GM19372 (cell line): ENCODE measurements around the gene OLFM2.
"Not testable (repeated sequence)": the region's sequence is repeated elsewhere in the genome, so short reads cannot be mapped to it uniquely, and the experiment has no call there.

Experiments
- ATAC-seq: cut with Tn5 transposase; IDR thresholded peaks from one replicate; pipeline ENCODE4 v1.9.1; 2021; ENCODE audit warnings: mild to moderate bottlenecking, low read depth, moderate library complexity; ENCODE audit not compliant: unreplicated experiment

Gene OLFM2

GRCh38 chr19:9945319-9945966, 9.1 kb upstream of the OLFM2 start:
- no peak for ATAC-seq

DNA sequence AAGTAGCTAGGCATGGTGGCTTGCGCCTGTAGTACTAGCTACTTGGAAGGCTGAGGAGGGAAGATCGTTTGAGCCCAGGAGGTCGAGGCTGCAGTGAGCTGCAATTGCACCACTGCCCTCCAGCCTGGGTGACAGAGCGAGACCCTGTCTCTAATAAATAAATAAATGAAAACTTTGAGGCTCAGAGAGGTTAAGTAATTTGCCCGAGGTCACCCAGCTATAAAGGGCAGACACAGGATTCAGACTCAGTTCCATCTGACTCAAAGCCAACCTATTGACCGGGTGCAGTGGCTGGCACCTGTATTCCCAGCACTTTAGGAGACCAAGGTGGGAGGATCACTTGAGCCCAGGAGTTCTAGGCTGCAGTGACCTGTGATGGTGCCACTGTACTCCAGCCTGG, 7.4 kb upstream of the OLFM2 start:
- no peak for ATAC-seq

GRCh38 chr19:9941671-9942070, 5.4 kb upstream of the OLFM2 start:
- no peak for ATAC-seq

GRCh38 chr19:9941231-9941630, 4.9 kb upstream of the OLFM2 start:
- ATAC-seq, result no peak

DNA sequence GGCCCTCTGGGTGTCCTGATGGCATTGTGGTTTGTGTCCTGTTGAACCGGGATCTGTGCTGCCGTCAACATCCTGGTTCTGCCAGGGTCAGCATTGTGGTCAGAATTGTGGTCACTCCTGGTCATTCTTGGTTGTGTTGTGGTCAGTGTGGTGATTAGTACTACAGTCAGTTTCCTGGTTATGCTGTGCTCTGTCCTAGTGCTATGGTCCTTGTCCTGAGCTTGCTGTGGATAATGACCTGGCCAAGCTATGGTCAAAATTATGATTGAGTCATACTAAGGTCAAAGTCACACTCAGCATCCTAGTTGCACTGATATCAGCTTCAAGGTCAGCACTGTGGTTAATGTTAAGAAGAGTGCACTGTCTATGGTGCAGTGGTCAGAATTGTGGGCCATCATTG, 4.5 kb upstream of the OLFM2 start:
- no peak for ATAC-seq

- no peak for ATAC-seq
Observed at GRCh38 chr19:9939301-9939913, 3.1 kb upstream of the OLFM2 start.

GRCh38 chr19:9937001-9937411, 691 bp upstream of the OLFM2 start:
- no peak for ATAC-seq

GRCh38 chr19:9935506-9936325, 599 bp downstream of the OLFM2 start:
- no peak for ATAC-seq

- no peak for ATAC-seq
Observed at GRCh38 chr19:9934132-9934950, 2.0 kb downstream of the OLFM2 start.

- no peak for ATAC-seq
Observed at GRCh38 chr19:9932835-9933234, 3.5 kb downstream of the OLFM2 start.

- no peak for ATAC-seq
Observed at GRCh38 chr19:9931629-9932028, 4.7 kb downstream of the OLFM2 start.

DNA sequence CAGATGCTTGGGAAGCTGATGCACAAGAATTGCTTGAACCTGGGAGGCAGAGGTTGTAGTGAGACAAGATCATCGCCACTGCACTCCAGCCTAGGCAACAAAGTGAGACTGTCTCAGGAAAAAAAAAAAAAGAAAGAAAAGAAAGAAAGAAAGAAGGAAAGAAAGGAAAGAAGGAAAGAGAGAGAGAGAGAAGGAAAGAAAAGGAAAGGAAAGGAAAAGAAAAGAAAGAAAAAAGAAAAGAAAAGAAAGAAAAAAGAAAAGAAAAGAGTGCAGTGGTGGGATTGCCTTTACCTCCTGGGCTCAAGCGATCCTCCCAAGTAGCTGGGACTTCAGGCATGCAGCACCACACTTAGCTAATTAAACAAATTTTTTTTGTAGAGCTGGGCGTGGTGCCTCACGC, 12.9 kb downstream of the OLFM2 start:
- no peak for ATAC-seq

- ATAC-seq, result not testable (repeated sequence)
Observed at GRCh38 chr19:9922782-9923379, 13.4 kb downstream of the OLFM2 start.

- ATAC-seq, result no peak
Observed at GRCh38 chr19:9917321-9917720, 19.0 kb downstream of the OLFM2 start.

DNA sequence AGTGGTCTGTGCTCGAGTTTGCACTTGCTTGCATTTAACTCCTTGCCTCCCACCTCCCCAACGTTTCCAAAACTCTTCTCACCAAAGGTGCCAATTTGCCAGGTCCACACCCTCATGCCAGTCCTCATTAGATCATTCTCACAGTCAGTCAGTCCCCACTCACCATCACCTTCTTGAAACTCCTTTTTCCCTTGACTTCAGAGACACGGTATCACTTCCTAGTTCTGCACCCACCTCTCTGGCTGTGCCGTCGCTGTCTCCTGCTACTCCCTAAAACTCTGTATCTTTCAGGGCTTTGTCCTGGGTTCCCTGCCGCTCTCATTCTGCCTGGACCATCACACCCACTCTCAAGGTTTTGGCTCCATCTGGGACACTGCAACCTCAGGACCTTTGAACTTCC, 19.6 kb downstream of the OLFM2 start:
- no peak for ATAC-seq

DNA sequence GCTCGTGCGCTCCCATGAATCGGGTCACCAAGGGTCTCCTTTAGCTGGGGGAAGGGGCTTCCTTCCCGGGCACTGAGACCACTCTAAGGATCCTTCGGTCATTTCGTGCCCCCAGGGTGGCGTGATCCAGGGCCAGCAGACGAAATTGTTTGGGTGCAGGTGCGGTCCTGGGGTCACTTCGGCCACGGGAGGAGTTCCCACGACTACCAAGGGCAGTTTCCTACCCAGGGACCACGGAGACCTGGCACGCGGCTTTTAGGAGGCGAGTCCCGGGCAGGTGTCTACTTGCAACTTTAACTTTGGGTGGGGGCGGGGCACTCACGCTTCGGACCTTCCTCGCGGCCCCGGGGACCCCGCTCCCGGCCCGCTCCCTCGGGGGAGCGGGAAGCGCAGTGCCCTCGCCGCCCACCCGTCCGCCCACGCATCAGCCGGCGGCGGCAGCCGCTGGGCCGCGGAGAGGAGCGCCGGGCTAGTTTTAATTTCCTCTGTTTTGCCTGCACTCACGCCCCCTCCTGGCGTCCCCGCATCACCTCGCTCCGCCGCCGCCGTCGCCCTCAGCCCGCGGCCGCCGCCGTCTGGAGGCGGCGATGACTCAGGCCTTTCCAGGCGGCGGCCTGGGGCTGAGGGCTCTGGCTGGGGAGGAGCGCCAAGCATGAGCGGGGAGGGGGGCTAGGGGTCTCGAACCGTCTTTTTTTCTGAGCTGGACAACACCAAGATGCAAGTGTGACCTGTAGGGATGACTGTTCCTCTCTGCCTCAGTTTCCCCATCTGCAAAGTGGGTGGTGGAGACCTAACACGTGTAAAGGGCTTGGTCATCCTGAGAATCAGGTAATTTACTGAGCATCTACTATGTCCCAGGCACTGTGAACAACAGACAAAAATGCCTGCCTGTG, 21.8 kb downstream of the OLFM2 start:
- ATAC-seq, result no peak

DNA sequence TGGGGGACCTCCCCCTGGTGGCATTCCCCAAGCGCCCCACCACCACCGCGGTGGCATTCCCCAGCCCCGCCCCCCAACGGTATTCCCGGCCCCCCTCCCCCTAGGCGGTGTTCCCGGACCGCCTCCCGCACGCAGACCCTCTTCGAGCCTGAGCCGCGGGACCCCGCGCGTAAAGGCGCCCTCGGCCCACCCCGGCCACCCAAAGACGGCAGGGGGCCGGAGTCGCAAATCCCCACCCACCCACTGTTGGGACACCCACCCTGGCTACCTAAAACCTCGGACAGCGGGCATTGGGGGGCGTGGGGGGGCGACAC, 22.4 kb downstream of the OLFM2 start:
- ATAC-seq, result no peak

DNA sequence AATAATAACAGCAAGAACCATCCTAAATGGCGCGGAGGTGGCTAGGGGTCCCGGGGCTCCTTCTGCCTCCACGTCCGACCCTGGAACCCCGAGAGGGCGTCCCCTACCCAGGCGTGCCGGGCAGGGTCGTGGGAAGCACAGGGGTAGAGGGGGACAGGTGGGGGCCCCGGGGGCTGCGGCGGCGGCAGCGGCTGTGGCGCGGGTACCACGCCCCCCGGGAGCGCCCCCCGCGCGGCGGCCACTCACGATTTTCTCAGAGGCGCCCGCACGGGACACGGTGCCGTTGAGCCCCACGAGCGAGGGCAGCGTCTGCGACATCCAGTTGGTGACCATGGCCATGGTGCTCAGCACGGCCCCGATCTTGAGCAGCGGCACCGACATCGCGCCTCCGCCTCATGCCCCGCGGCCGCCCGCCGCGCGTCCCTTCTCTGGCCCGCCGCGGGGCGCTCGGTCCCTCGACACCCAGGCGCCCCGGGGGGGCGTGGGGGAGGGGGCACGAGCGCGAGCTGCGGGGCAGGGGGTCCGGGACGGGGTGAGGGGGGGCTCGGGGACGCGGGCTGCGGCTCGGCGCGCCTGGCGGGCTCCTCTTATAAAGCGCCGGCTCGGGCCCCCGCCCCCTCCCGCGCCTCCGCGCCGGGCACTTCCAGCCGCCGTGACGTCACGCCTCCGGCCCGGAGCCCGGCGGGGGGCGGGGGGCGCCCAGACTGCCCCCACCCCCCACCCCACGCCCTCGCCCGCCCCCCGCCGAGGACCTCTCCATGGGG, 22.9 kb downstream of the OLFM2 start:
- no peak for ATAC-seq
